HG03103 (cell line): ENCODE results near the gene NGFR.

Source experiments
- ATAC-seq: cut with Tn5 transposase; IDR thresholded peaks from one replicate; pipeline ENCODE4 v1.9.1; 2021; ENCODE audit warnings: low read depth; ENCODE audit not compliant: unreplicated experiment

The NGFR gene, protein sequence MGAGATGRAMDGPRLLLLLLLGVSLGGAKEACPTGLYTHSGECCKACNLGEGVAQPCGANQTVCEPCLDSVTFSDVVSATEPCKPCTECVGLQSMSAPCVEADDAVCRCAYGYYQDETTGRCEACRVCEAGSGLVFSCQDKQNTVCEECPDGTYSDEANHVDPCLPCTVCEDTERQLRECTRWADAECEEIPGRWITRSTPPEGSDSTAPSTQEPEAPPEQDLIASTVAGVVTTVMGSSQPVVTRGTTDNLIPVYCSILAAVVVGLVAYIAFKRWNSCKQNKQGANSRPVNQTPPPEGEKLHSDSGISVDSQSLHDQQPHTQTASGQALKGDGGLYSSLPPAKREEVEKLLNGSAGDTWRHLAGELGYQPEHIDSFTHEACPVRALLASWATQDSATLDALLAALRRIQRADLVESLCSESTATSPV

GRCh38 chr17:49494986-49495841 is at the start of gene NGFR:
Gene NGFR (plus strand): TSS chr17:49495293. CDS start chr17:49495418, 125 bp downstream.
- ATAC-seq = no peak

DNA sequence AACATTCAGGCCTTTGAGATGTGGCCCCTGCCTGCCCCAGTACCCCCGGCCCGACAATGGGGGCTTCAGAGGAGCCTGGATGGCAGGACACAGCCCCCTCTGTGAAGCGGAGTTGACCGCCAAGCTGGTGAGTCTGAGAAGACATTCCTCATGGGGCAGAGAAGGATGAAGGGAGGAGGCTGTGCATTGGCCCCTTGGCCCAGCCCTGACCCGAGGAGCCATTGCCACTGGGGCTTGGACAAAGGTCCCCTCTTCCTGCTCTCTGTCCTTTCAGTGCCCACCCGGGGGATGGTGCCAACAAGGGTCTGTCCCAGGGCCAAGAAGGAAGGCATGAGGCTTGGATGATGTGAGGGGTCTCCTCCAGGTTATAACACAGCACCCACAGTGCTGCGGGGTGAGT is 49.5 kb upstream of the NGFR start:
- no peak for ATAC-seq

- ATAC-seq = no peak
These were observed 47.3 kb upstream of the NGFR start for GRCh38 chr17:49447628-49448302.

GRCh38 chr17:49450181-49450580 is 44.9 kb upstream of the NGFR start:
- ATAC-seq = no peak

- ATAC-seq = no peak
These were observed 44.4 kb upstream of the NGFR start for GRCh38 chr17:49450735-49451134.

GRCh38 chr17:49452201-49452600 is 42.9 kb upstream of the NGFR start:
- ATAC-seq = no peak

- no peak for ATAC-seq
These were observed 42.4 kb upstream of the NGFR start for GRCh38 chr17:49452661-49453060.

- no peak for ATAC-seq
These were observed 41.0 kb upstream of the NGFR start for GRCh38 chr17:49454050-49454449.

- no peak for ATAC-seq
These were observed 39.7 kb upstream of the NGFR start for GRCh38 chr17:49455272-49455861.

GRCh38 chr17:49456183-49456965 is 38.7 kb upstream of the NGFR start:
- ATAC-seq = no peak

GRCh38 chr17:49457564-49458535 is 37.2 kb upstream of the NGFR start:
- no peak for ATAC-seq

DNA sequence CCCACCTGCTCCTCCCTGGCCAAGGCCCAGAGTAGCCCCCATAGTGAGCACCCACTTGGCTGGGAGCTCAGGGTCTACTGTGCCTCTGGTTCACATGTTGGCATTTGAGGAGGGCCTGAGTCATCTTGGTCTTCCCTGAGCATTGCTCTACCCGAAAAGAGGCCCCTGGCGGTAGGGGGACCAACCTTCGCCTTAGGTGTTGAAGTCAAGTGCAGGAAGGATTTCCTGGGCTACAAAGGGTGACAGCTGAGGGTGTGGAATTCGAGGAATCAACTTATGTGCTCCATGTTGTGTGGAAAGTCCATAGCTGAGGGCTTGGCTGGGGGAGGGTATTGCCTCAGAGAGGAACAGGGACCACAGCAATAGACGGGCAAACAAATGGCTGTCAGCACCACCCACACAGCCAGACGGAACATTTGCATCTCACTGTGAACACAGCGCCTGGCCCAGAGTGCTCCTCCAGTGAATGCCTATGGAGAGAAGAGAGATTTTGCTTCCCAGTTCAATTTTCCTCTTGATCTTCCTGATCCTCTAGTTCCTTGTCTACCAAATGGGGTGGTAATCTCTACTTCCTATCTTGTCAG is 35.6 kb upstream of the NGFR start:
- ATAC-seq = no peak

DNA sequence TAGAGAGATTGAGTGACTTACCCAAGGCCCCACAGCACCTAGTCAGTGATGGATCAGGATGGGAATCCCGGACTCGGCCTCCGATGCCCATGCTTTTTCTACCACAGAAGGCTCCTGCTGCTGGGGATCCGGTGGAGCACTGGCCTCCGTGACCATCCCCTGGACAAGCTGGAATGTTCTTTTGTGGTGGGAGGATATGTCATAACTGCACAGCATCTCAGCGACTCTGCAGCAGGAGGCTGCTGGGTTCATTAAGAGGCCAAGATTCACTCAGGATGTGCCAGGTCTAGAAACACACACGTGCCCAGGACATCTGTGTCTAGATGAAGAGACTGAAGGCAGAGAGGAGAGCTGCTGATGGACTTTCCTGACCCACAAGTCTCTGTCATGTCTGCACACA is 34.7 kb upstream of the NGFR start:
- no peak for ATAC-seq

GRCh38 chr17:49461580-49461979 is 33.5 kb upstream of the NGFR start:
- ATAC-seq = no peak

- no peak for ATAC-seq
These were observed 31.0 kb upstream of the NGFR start for GRCh38 chr17:49464049-49464448.

- no peak for ATAC-seq
These were observed 29.7 kb upstream of the NGFR start for GRCh38 chr17:49465331-49465903.

DNA sequence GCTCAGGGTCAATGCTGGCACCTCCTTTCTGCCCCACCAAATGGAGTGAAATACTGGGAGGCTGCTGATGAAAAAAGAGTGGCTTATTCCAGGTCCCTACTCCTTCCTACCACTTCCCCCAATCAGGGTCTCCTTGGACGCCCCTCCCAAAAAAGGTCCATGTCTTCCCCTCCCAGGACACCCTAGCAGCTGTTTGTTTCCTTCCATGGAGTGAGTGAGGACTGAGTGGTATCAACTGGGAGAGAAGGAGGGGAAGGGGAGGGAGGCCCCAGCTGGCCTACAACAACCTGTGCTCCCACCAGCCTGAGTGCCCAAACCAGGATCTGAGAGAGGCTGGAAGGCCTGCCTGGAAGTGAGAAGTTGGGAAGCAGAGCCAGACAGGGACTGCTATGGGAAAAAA is 28.7 kb upstream of the NGFR start:
- ATAC-seq = no peak

DNA sequence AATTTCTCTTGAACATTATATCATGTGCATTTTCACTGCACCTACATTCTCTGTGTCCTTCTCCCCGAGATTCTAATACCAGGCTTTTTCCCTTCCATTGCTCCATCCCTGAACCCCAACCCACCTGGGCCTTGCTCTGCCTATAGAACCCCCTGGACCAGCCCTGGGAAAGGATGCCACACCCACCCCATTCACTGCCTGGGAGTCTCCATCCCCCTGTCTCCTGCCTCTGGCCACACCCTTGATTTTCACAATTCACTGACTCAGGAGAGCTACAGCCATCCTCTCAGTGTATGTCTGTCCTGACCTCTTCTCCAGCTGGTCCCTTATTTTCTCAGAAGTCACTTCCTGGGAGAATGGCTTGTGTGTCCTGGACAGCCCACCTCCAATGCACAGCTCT is 27.9 kb upstream of the NGFR start:
- no peak for ATAC-seq
